Neural progenitor cell (in vitro differentiated cells): ENCODE results near the gene ALOX15.

Experiments
- EZH2 ChIP-seq: fragments of 200-600 bp; sonication (generic); IDR thresholded peaks from 2 replicates; pipeline ENCODE4 v1.6.1; 2017; ENCODE audit warnings: antibody characterized with exemption, mild to moderate bottlenecking, moderate library complexity
- TF ChIP-seq, protein P1 (sequence below): fragments of 200-600 bp; sonication (generic); IDR thresholded peaks from 2 replicates; pipeline ENCODE4 v1.5.1; 2017; ENCODE audit warnings: antibody characterized with exemption, mild to moderate bottlenecking

DNA sequence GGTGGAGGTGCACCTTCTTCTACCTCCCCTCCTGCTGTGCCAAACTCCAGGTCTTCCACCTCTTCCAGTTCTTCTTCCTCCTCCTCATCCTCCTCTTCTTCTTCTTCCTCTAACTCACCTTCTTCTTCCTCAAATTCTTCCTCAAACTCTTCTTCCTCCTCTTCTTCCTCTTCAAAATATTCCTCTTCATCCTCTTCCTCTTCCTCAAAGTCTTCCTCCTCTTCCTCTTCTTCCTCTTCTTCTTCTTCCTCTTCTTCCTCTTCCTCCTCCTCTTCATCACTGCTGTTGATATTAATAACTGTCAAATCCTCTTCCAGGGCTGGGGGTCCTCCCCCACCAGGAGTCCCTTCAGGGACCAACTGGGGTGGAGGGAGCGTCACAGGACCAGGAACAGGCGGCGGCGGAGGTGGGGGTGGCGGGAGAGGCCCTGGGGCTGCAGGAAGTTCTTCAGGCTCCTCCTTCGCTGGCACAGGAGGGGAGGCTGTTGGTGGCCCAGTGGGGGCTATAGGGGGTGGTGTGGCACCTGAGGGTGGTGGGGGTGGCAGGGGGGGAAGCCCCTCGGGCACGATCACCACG lies 30.7 kb upstream of the ALOX15 start:
- TF ChIP-seq, protein P1, sequence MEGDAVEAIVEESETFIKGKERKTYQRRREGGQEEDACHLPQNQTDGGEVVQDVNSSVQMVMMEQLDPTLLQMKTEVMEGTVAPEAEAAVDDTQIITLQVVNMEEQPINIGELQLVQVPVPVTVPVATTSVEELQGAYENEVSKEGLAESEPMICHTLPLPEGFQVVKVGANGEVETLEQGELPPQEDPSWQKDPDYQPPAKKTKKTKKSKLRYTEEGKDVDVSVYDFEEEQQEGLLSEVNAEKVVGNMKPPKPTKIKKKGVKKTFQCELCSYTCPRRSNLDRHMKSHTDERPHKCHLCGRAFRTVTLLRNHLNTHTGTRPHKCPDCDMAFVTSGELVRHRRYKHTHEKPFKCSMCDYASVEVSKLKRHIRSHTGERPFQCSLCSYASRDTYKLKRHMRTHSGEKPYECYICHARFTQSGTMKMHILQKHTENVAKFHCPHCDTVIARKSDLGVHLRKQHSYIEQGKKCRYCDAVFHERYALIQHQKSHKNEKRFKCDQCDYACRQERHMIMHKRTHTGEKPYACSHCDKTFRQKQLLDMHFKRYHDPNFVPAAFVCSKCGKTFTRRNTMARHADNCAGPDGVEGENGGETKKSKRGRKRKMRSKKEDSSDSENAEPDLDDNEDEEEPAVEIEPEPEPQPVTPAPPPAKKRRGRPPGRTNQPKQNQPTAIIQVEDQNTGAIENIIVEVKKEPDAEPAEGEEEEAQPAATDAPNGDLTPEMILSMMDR = no peak
- TF ChIP-seq EZH2 = no peak
